AG10803 (cell line): ENCODE measurements around the gene COMT.

ENCODE experiments used
- DNase-seq: peaks from one replicate; pipeline ENCODE4 v3.0.0; 2010; ENCODE audit warnings: low read depth
- H3K4me3 ChIP-seq: 2 replicates; pipeline ENCODE4 v1.5.1; 2011; ENCODE audit warnings: mild to moderate bottlenecking, low read length, control low read depth
- CTCF ChIP-seq: conservative IDR thresholded peaks from 2 replicates; pipeline ENCODE4 v1.5.1; 2011; ENCODE audit warnings: mild to moderate bottlenecking, low read length, control low read depth, inconsistent platforms

Gene COMT

DNA sequence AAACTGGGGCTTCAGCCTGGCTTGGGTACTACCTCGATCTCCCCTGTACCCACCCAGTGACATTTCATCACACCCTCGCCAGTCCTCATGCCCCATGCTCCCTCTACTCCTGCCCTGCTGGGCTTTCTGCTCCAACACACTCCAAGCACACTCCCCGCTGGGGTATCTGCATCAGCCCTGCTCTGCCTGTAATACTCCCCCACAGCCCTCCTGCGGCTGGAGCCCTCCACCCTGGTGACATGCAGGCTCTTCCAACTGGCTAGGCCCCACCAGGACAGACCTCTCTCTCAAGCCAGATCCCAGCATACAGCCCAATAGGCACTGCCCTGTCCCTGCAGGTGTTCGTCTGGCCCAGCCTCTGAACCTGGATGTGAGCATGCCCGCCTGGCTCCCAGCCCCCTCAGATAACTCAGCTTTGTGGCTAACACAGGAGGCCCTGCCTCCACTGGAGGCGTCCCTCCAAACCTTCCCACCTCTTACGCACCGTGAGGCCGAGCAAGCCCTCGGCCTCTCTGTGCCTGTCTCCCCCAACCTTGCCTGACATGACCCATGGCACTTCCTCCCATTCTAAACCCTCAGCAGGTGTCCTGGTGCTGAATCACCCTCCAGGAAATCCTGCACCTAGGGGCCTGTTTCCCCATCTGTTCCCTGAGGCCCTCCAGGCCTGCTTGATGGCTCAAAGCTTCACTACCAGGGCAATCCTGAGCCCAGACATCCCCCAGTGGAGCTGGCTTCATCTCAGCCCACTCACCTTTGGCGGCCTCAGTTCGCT, 33.5 kb downstream of the COMT start:
- no peak for TF ChIP-seq CTCF
- no peak for DNase-seq
- no peak overlapping the region for H3K4me3 ChIP-seq

DNA sequence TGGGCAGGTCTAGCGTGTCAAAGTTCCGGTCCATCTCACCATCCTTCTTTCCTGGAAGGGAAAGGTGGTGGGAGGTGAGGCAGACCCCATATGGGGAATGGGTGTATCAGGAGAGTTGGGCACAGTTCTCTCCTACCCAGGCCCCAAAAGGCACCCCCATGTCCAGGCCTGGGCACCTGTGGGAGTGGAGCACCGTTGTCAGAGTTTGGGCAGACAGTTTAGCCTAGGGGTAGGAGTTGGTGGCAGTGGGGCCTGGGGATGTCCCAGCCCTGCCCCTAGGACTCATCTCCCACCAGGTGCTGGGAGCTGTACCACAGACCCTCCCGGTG, 34.1 kb downstream of the COMT start:
- DNase-seq = no peak
- no peak for TF ChIP-seq CTCF
- no peak overlapping the region for H3K4me3 ChIP-seq

DNA sequence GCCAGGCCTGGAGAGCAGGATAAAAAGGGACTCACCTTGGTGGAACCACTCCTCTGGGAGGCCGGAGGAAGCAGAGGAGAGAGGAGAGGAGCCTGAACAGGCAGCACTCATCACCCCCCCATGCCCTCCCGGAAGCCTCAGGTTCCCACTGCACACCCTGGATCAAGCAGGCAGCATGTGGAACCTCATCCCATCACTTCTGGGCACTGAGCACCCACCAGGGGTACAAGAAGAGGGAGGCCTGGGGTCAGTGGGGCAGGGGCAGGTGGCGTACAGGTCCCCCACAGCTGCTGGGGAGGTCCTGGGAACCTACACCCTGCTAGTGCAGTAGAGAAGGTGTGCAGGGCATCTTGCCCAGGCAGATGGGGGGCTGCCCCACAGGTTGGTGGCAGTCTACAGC, 35.1 kb downstream of the COMT start:
- TF ChIP-seq CTCF = no peak
- no peak for DNase-seq
- no peak overlapping the region for H3K4me3 ChIP-seq

DNA sequence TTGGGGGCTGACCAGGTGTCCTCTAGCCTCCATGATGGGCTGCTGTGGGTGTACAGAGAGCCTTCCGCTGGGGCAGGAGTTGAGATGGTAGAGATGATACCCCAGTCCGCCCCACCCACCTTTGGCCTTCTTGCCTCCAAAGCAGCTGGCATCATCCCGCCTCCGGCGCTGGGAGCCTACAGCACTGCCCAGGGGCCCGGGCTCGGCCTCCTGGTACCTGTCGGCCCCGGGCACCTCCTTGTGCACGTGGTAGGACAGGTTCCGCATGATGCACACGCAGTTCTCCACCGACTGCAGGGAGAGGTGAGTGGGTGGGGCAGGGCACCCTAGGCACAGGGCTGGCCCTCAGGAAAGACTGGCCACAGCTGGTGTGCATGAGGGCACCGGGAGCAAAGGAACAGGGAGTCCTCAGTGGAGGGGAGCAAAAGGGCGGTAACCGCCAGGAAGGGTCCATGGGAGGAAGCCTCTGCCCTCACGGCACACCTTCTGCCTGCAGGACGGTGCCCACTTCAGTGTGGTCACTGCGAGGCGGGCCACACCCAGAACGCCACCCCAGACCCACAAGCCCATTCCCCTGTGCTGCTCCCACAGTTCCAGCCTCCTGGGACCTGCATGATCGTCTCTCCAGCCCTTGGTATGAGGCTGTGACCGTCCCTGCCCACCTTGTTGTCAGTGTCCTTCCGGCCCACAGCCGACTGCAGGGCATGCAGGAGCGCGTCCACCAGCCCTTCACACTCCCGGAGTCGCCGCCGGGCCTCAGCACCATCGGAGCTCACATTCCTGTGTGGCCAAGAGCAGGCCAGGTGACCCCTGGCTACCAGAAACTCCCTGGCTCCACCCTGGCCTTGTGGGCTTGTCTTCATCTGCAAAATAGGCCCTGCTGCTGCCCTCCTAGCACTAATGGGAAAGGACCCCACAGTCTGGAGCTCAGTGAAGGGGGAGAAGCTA, 36.0 kb downstream of the COMT start:
- no peak for TF ChIP-seq CTCF
- no peak overlapping the region for H3K4me3 ChIP-seq
- no peak for DNase-seq

DNA sequence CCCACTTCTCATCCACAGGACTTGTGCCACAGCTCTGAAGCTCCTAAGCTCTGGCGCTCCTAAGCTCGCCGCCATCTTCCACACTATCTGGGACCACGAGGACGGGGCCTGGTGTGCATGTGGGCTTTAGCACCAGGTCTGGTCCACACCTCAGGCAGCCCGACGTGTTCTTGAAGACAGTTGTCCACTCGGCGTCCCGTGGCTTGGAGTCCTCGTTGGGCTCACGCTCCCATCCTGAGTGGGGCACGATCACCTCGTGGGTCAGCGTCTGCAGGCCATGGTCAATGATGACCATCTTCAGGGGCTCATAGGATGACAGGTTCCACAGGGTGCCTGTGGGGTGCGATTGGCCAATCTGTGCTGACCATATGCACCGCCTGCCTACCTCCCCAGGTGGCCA, 37.2 kb downstream of the COMT start:
- no peak for DNase-seq
- H3K4me3 ChIP-seq = no peak overlapping the region
- TF ChIP-seq CTCF = no peak

DNA sequence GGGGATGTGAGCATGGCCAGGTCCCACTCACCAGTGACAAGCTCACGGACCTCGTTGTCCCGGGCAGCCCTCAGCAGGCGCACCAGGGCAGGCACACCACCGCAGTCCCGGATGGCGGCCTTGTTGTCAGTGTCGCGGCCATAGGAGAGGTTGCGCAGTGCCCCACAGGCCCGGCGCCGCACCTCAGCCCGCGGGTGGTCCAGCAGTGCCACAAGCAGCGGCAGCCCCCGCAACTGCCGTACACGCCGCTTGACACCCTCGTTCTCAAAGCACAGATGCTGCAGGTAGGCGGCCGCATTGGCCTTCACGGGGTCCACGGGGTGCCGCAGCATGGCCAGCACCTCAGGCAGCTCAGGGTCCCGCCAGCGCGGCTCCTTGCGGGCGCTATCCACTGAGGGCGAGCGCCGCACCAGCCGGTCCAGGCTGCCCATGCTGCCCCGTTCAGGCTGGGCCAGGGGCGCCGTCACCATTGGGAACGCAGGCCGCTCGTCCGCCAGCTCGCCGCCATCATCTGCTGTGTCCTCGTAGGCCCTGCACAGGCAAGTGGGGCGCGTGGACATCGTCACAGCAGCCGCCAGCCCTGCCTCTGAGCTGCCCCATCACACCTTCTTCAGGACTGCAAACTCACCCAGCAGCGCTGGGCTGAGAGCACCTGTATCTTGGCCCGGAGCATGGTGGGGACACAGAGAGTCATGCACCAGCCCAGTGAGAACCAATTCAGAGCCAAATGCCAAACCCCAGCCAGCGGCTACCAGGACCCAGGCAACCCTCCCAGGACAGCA, 38.3 kb downstream of the COMT start:
- no peak overlapping the region for H3K4me3 ChIP-seq
- no peak for DNase-seq
- no peak for TF ChIP-seq CTCF
